ENCODE results near the gene SMURF1. TPM values are rescaled to one million over a fixed set of nuclear protein-coding genes. Genes with fewer than 3 reads are reported as not detected.

Gene SMURF1
- total and polyA plus RNA-seq, 2 of the 4 experiments (the other 2 are of a cell fraction): 13.4 to 20.3 TPM

DNA sequence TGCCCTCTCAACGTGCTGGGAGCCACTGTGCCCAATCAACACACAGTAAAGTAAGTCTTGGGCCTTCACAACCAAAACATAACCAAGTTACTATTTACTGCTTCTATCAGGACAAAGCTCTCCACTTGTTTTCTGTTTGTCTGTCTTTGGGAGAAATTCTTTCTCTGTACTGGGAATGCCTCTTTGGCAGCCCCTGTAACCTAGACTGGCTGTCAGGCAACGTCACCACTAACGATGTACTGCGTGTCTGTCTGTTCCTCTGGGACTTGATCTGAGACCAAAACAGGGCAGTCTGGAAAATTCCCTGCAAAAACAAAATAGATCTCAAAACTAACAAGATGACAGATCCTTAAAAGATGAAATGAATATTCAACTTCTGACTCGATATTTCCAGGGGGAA is 113.0 kb downstream of the SMURF1 start:
- intact Hi-C loops (cut with micrococcal nuclease): no loop called here
- no peak for ATAC-seq (ENCODE audit: low read depth)

More for the DNA sequence above, 113.0 kb downstream of the SMURF1 start:
- Histone ChIP-seq H2AK5ac (ENCODE audit: low read depth, low read length) (no peak overlapping the region), H4K91ac (ENCODE audit: insufficient read depth, low read depth, low read length) (no peak overlapping the region), H3K4me1 (ENCODE audit: control insufficient read depth, insufficient read depth, low read length) (no peaks in the 10 kb centered on the region), H3K23ac (ENCODE audit: low read depth, low read length) (no peak overlapping the region), H3K27ac (ENCODE audit: insufficient read depth, low read length) (no peak overlapping the region), H3K36me3 (ENCODE audit: control insufficient read depth, insufficient read depth, low read length) (peaks cover 75% of the 10 kb centered on the region), H3K4me2 (ENCODE audit: low read depth, low read length) (no peak overlapping the region), H2BK5ac (ENCODE audit: low read depth, low read length, poor library complexity, severe bottlenecking) (no peak overlapping the region), H3K27me3 (ENCODE audit: control insufficient read depth, insufficient read depth, low read length) (no peaks in the 10 kb centered on the region), H3K9me3 (ENCODE audit: control insufficient read depth, insufficient read depth, low read length) (no peaks in the 10 kb centered on the region), H3K9ac (ENCODE audit: low read depth, low read length) (no peak overlapping the region), H3K4ac (ENCODE audit: low read depth, low read length) (no peak overlapping the region), H4K20me1 (ENCODE audit: insufficient read depth, low read length) (peaks cover 11% of the 10 kb centered on the region; the same call in 1 of the 2 replicates), H3K9me1 (ENCODE audit: insufficient read depth, low read length) (peaks cover 4% of the 10 kb centered on the region), H2BK20ac (ENCODE audit: low read depth, low read length) (no peak overlapping the region), H3K14ac (replicated peaks; ENCODE audit: low read depth, low read length) (no peak overlapping the region), H2BK15ac (ENCODE audit: low read depth, low read length) (no peak overlapping the region), H4K5ac (ENCODE audit: low read depth, low read length) (no peak overlapping the region), H4K8ac (ENCODE audit: low read depth in 2 of 2, low read length in 2 of 2) (no peak overlapping the region), H3K18ac (ENCODE audit: low read depth, low read length) (no peak overlapping the region), H3K4me3 (ENCODE audit: insufficient read depth, low read depth, low read length) (no peak overlapping the region), H2AFZ (replicated peaks; ENCODE audit: low read length, poor library complexity) (no peak overlapping the region), H2AK9ac (replicated peaks; ENCODE audit: low read depth, low read length, poor library complexity) (no peak overlapping the region), H3K79me1 (ENCODE audit: low read depth in 1 of 2, low read length in 2 of 2) (peaks cover 0 to 45% of the 10 kb centered on the region in 2 experiments; a peak in 3 of 4 replicates), H3K56ac (ENCODE audit: extremely low read depth, insufficient read depth, low read length) (no peak overlapping the region), H2BK120ac (ENCODE audit: low read depth, low read length) (no peak overlapping the region)
- no peak for TF ChIP-seq ELK1 (IDR thresholded peaks at IDR 0.05; ENCODE audit: borderline replicate concordance, low read depth, low read length)
- TF ChIP-seq SMC3 (IDR thresholded peaks at IDR 0.05; ENCODE audit: low read depth, low read length): no peak
- TF ChIP-seq RCOR1 (IDR thresholded peaks at IDR 0.05; ENCODE audit: insufficient replicate concordance, low read length): no peak
- no peak for TF ChIP-seq MXI1 (IDR thresholded peaks at IDR 0.05; ENCODE audit: borderline replicate concordance, low read depth, low read length)
- no peak for TF ChIP-seq MAFK (IDR thresholded peaks at IDR 0.05; ENCODE audit: low read depth, low read length)
- TF ChIP-seq BHLHE40 (IDR thresholded peaks at IDR 0.05; ENCODE audit: low read depth, low read length): no peak
- TF ChIP-seq FOS (IDR thresholded peaks at IDR 0.05; ENCODE audit: low read depth, low read length): no peak
- no peak for TF ChIP-seq CHD1 (IDR thresholded peaks at IDR 0.05; ENCODE audit: low read depth, low read length)
- no peak for TF ChIP-seq RFX5 (IDR thresholded peaks at IDR 0.05; ENCODE audit: low read depth, low read length)
- no peak for TF ChIP-seq CTCF (conservative IDR thresholded peaks at IDR 0.05; ENCODE audit: low read depth, low read length)
- TF ChIP-seq POLR2A (IDR thresholded peaks at IDR 0.05; ENCODE audit: low read depth, low read length): no peak
- TF ChIP-seq MAZ (IDR thresholded peaks at IDR 0.05; ENCODE audit: borderline replicate concordance, low read depth, low read length): no peak
- TF ChIP-seq RAD21 (IDR thresholded peaks at IDR 0.05; ENCODE audit: low read length): no peak
- TF ChIP-seq CEBPB (IDR thresholded peaks at IDR 0.05; ENCODE audit: low read depth, low read length): no peak
- no peak for TF ChIP-seq USF2 (IDR thresholded peaks at IDR 0.05; ENCODE audit: low read depth, low read length)
- POLR2A ChIA-PET (ENCODE audit: unreplicated experiment): no interaction called here
- no TSS peak for BruUV-seq (replicated peaks)
- in situ Hi-C loops (cut with MboI; ENCODE audit: low sequenced_read_pairs): no loop called here
- no CpG with 5 or more reads among the region's 5 CpGs for WGBS, 2 experiments (ENCODE audit: extremely low coverage in 2 of 2, insufficient read length in 1 of 2)
- CTCF ChIA-PET: no interaction called here
- dilution Hi-C loops (cut with HindIII; ENCODE audit: low sequenced_read_pairs, unreplicated experiment): no loop called here
- DNase-seq: no peak
